H1 (cell line): Measurements from ENCODE around the gene PLSCR1. TPM values are rescaled to one million over a fixed set of nuclear protein-coding genes. Genes with fewer than 3 reads are reported as not detected.

ENCODE experiments used
- CTCF ChIA-PET: fragments of 300-600 bp; sonication (Branson Sonifier 250); formaldehyde crosslinking; loops from one replicate; lab custom pipeline; 2021; ENCODE audit not compliant: partially characterized antibody; lab: Charles Lee
- POLR2A ChIA-PET: fragments of 300-600 bp; sonication (Branson Sonifier 250); formaldehyde crosslinking; loops from one replicate; lab custom pipeline; 2021; ENCODE audit warnings: inconsistent platforms; ENCODE audit not compliant: partially characterized antibody; lab: Charles Lee
- DNase-seq, 2 experiments: peaks; one replicate each; pipeline versions ENCODE4 v3.0.0 to v3.0.0-alpha.2; 2010 to 2022; ENCODE audit warnings: low spot score in 2 of 2, low read depth in 1 of 2, mixed read lengths in 1 of 2
- FAIRE-seq: peaks from 2 replicates; lab custom pipeline; 2011; peaks lifted over from hg19 to GRCh38; lab: Jason Lieb, UNC
- H2AFZ ChIP-seq: 2 replicates; pipeline ENCODE4 v1.8.1; 2012; ENCODE audit warnings: low read length, inconsistent platforms
- H2AK5ac ChIP-seq: 2 replicates; pipeline ENCODE4 v1.6.1; 2013; ENCODE audit warnings: low read depth, low read length
- H2BK120ac ChIP-seq: replicated peaks from 2 replicates; pipeline ENCODE3; 2013; ENCODE audit warnings: low read depth, low read length, inconsistent platforms
- H2BK12ac ChIP-seq: 2 replicates; pipeline ENCODE4 v1.6.1; 2013; ENCODE audit warnings: low read depth, low read length
- H2BK15ac ChIP-seq: 2 replicates; pipeline ENCODE4 v1.6.1; 2013; ENCODE audit warnings: low read length
- H2BK20ac ChIP-seq: 2 replicates; pipeline ENCODE4 v1.6.1; 2013; ENCODE audit warnings: low read length
- H2BK5ac ChIP-seq: 2 replicates; pipeline ENCODE4 v1.6.1; 2013; ENCODE audit warnings: low read depth, low read length
- H3K14ac ChIP-seq: 2 replicates; pipeline ENCODE4 v1.6.1; 2013; ENCODE audit warnings: inconsistent platforms; ENCODE audit not compliant: insufficient read length
- H3K18ac ChIP-seq: 2 replicates; pipeline ENCODE4 v1.6.1; 2013; ENCODE audit warnings: low read length; ENCODE audit errors: extremely low read depth
- H3K23ac ChIP-seq: 2 replicates; pipeline ENCODE4 v1.6.1; 2013; ENCODE audit warnings: inconsistent platforms; ENCODE audit not compliant: insufficient read length
- H3K23me2 ChIP-seq: 2 replicates; pipeline ENCODE4 v1.6.1; 2013; ENCODE audit warnings: low read depth, low read length
- H3K27ac ChIP-seq: 2 replicates; pipeline ENCODE4 v1.6.1; 2011; ENCODE audit warnings: low read depth, low read length, inconsistent platforms
- H3K27me3 ChIP-seq, 4 experiments: replicated peaks in 1 of 4; 1 replicate in 1 of 4; 2 replicates in 3 of 4; pipeline versions ENCODE4 v1.6.1 to v1.8.1; 2011 to 2013; ENCODE audit warnings: low read length in 3 of 4, mild to moderate bottlenecking in 3 of 4, inconsistent platforms in 2 of 4, mixed read lengths in 2 of 4, moderate library complexity in 1 of 4; ENCODE audit not compliant: control insufficient read depth in 3 of 4, insufficient read depth in 3 of 4; ENCODE audit errors: extremely low read depth in 1 of 4
- H3K36me3 ChIP-seq, 4 experiments: 2 replicates each; pipeline versions ENCODE4 v1.6.1 to v1.8.1; 2011 to 2013; ENCODE audit warnings: mild to moderate bottlenecking in 4 of 4, low read length in 3 of 4, moderate library complexity in 2 of 4, control low read depth in 1 of 4, inconsistent platforms in 1 of 4; ENCODE audit not compliant: insufficient read depth in 4 of 4, control insufficient read depth in 2 of 4
- H3K4ac ChIP-seq: replicated peaks from 2 replicates; pipeline ENCODE3; 2013; ENCODE audit warnings: low read length, low read depth, mixed read lengths, inconsistent platforms; ENCODE audit not compliant: insufficient read length
- H3K4me1 ChIP-seq, 4 experiments: replicated peaks in 1 of 4; 1 replicate in 1 of 4; 2 replicates in 3 of 4; pipeline versions ENCODE4 v1.6.1 to v1.8.1; 2011 to 2013; ENCODE audit warnings: low read length in 3 of 4, inconsistent platforms in 2 of 4, mixed read lengths in 1 of 4; ENCODE audit not compliant: insufficient read depth in 4 of 4, control insufficient read depth in 3 of 4
- H3K4me2 ChIP-seq, 2 experiments: 2 replicates each; pipeline versions ENCODE4 v1.6.1 to v1.8.1; 2011 to 2013; ENCODE audit warnings: low read depth in 2 of 2, low read length in 2 of 2, control low read depth in 1 of 2, inconsistent platforms in 1 of 2, mild to moderate bottlenecking in 1 of 2; ENCODE audit not compliant: insufficient read depth in 1 of 2
- H3K4me3 ChIP-seq, 4 experiments: fragments of 200-600, 300-600 bp in 1 of 4; sonication (generic), shearing (Covaris generic), sonication (Bioruptor Twin) in 1 of 4; 2 replicates each; pipeline versions ENCODE4 v1.5.1 to v1.8.1; 2011 to 2016; ENCODE audit warnings: low read length in 4 of 4, low read depth in 3 of 4, control low read depth in 2 of 4, inconsistent platforms in 2 of 4, mild to moderate bottlenecking in 2 of 4, mixed read lengths in 1 of 4, moderate library complexity in 1 of 4; ENCODE audit not compliant: insufficient read depth in 2 of 4; ENCODE audit errors: extremely low read depth in 1 of 4
- H3K56ac ChIP-seq: replicated peaks from 2 replicates; pipeline ENCODE3; 2013; ENCODE audit warnings: low read depth, mild to moderate bottlenecking, mixed read lengths, low read length, inconsistent platforms; ENCODE audit not compliant: insufficient read length
- H3K79me1 ChIP-seq: 2 replicates; pipeline ENCODE4 v1.6.1; 2013; ENCODE audit warnings: low read depth, low read length, control low read depth
- H3K79me2 ChIP-seq, 2 experiments: 2 replicates each; pipeline versions ENCODE4 v1.6.1 to v1.8.1; 2012 to 2013; ENCODE audit warnings: low read length in 2 of 2, mild to moderate bottlenecking in 2 of 2, inconsistent platforms in 1 of 2; ENCODE audit not compliant: insufficient read depth in 2 of 2, control insufficient read depth in 1 of 2
- H3K9ac ChIP-seq, 4 experiments: replicated peaks in 1 of 4; 1 replicate in 1 of 4; 2 replicates in 3 of 4; pipeline versions ENCODE4 v1.6.1 to v1.8.1; 2011 to 2013; ENCODE audit warnings: low read depth in 3 of 4, low read length in 3 of 4, control low read depth in 2 of 4, mild to moderate bottlenecking in 2 of 4, moderate library complexity in 2 of 4, inconsistent platforms in 1 of 4; ENCODE audit errors: extremely low read depth in 1 of 4
- H3K9me3 ChIP-seq, 2 experiments: 2 replicates each; pipeline versions ENCODE4 v1.6.1 to v1.8.1; 2012 to 2013; ENCODE audit warnings: mild to moderate bottlenecking in 2 of 2, moderate library complexity in 2 of 2, control low read depth in 1 of 2, inconsistent platforms in 1 of 2, low read depth in 1 of 2, low read length in 1 of 2, mixed read lengths in 1 of 2; ENCODE audit not compliant: insufficient read depth in 2 of 2
- H4K20me1 ChIP-seq, 2 experiments: replicated peaks in 1 of 2; 2 replicates each; pipeline versions ENCODE3 to v1.8.1; 2011 to 2013; ENCODE audit warnings: inconsistent platforms in 2 of 2, low read length in 2 of 2, mild to moderate bottlenecking in 1 of 2; ENCODE audit not compliant: insufficient read depth in 2 of 2, control insufficient read depth in 1 of 2
- H4K5ac ChIP-seq: 2 replicates; pipeline ENCODE4 v1.6.1; 2013; ENCODE audit warnings: low read length, low read depth, mixed read lengths, inconsistent platforms; ENCODE audit not compliant: insufficient read length
- H4K8ac ChIP-seq: 2 replicates; pipeline ENCODE4 v1.8.0; 2013; ENCODE audit warnings: mild to moderate bottlenecking, moderate library complexity, low read length, inconsistent platforms; ENCODE audit not compliant: insufficient read depth; ENCODE audit errors: extremely low read depth
- H4K91ac ChIP-seq: replicated peaks from 2 replicates; pipeline ENCODE3; 2013; ENCODE audit warnings: low read length, mixed read lengths, inconsistent platforms; ENCODE audit not compliant: insufficient read length
- ASH2L ChIP-seq: fragments of 200-600, 300-600 bp; sonication (generic); IDR thresholded peaks from one replicate; pipeline ENCODE4 v1.7.1; 2017; ENCODE audit warnings: low read length
- BACH1 ChIP-seq: IDR thresholded peaks from 2 replicates; pipeline ENCODE4 v1.6.1; 2012; ENCODE audit warnings: low read length, improper control_type of control experiment
- CHD2 ChIP-seq: IDR thresholded peaks from 2 replicates; pipeline ENCODE4 v1.6.1; 2012; ENCODE audit warnings: low read length, improper control_type of control experiment
- EZH2 ChIP-seq: fragments of 200-600 bp; sonication (generic); IDR thresholded peaks from 2 replicates; pipeline ENCODE4 v1.7.1; 2012; ENCODE audit warnings: low read depth, mild to moderate bottlenecking, moderate library complexity, low read length, inconsistent platforms; ENCODE audit not compliant: severe bottlenecking
- KDM1A ChIP-seq: fragments of 200-600, 300-600 bp; sonication (generic); IDR thresholded peaks from 2 replicates; pipeline ENCODE4 v1.7.1; 2016; ENCODE audit warnings: mild to moderate bottlenecking, low read length, borderline replicate concordance
- RFX5 ChIP-seq: IDR thresholded peaks from 2 replicates; pipeline ENCODE4 v1.6.1; 2011; ENCODE audit warnings: low read depth, low read length, improper control_type of control experiment, borderline replicate concordance
- TCF12 ChIP-seq: IDR thresholded peaks from 2 replicates; pipeline ENCODE4 v1.6.1; 2011; ENCODE audit warnings: low read depth, mild to moderate bottlenecking, low read length
- TEAD4 ChIP-seq: IDR thresholded peaks from 2 replicates; pipeline ENCODE4 v1.6.1; 2012; ENCODE audit warnings: low read depth, low read length, inconsistent platforms, mixed read lengths
- WGBS, 2 experiments: shearing (Covaris generic) in 1 of 2; methylation state at CpG; one replicate each; pipeline versions ENCODE4 v1.1.6 to v1.1.7; 2013 to 2015; ENCODE audit warnings: low lambda C conversion rate in 2 of 2, mixed read lengths in 2 of 2, inconsistent platforms in 1 of 2, low coverage in 1 of 2, missing lambda C conversion rate in 1 of 2; ENCODE audit not compliant: insufficient replicate concordance in 2 of 2, insufficient coverage in 1 of 2, insufficient read length in 1 of 2; ENCODE audit errors: extremely low coverage in 1 of 2, missing lambda C conversion rate in 1 of 2; 5-methylcytosine and 5-hydroxymethylcytosine counted together
- polyA plus RNA-seq, 7 experiments: library from polyadenylated mRNA; depleted of rRNA in 3 of 7; stranded (reverse) in 5 of 7; unstranded in 2 of 7; fragments of >200 nt in 5 of 7; fragments of 200-250 nt in 2 of 7; gene quantifications; 1 replicate in 5 of 7; 2 replicates in 1 of 7; 4 replicates in 1 of 7; pipeline versions ENCODE4 v1.2.1 to v1.2.3, GENCODE V29; 2011 to 2013; ENCODE audit warnings: missing spikeins in 2 of 7, mixed read lengths in 2 of 7
- total RNA-seq: library from RNA; stranded (reverse); fragmentation: NEBNext Ultra II Directional; extraction: Animal tissue kit (Norgen Biotek cat#: 25700); gene quantifications from 2 replicates; pipeline ENCODE4 v1.2.1, GENCODE V29; 2021

The PLSCR1 gene
- total and polyA plus RNA-seq, 2 of the 8 experiments (the other 6 are each of a cell fraction or from before 2014, with no cell fraction given): 32.2 to 48.5 TPM

- Histone ChIP-seq H3K79me1 (no peaks in the 10 kb centered on the region), H3K4me1 (no peaks in the 10 kb centered on the region), H3K4me3 (no peak overlapping the region), H2BK20ac (no peak overlapping the region), H3K27ac (no peak overlapping the region), H3K4me2 (no peak overlapping the region), H3K4ac (no peak overlapping the region), H4K91ac (no peak overlapping the region), H2BK15ac (no peak overlapping the region), H3K23me2 (no peaks in the 10 kb centered on the region), H3K79me2 (no peaks in the 10 kb centered on the region), H3K56ac (no peak overlapping the region), H2AFZ (no peak overlapping the region), H3K18ac (no peak overlapping the region), H3K27me3 (no peaks in the 10 kb centered on the region), H3K36me3 (no peaks in the 10 kb centered on the region), H3K23ac (no peak overlapping the region), H3K14ac (no peak overlapping the region), H4K8ac (no peak overlapping the region), H4K20me1 (no peaks in the 10 kb centered on the region), H2AK5ac (no peak overlapping the region), H2BK5ac (no peak overlapping the region), H2BK12ac (no peak overlapping the region), H3K9me3 (no peaks in the 10 kb centered on the region)
- ChIA-PET CTCF (interaction anchor here (0.7 to 3.1 kb wide), 13 partner anchors 9 to 403 kb away, joined by 3 to 28 read pairs (median 5); no protein-coding TSS in a partner anchor), POLR2A (no interaction called here)
- WGBS, 2 experiments: 78% methylated on average over 2 of the region's 2 CpGs; no CpG with 5 or more reads in 1 of the 2 experiments
- no peak for FAIRE-seq
- TF ChIP-seq TEAD4: no peak
- TF ChIP-seq EZH2: no peak
- TF ChIP-seq ASH2L: no peak
- no peak for TF ChIP-seq CHD2
- no peak for TF ChIP-seq TCF12
- TF ChIP-seq BACH1: no peak
- no peak for TF ChIP-seq KDM1A
- no peak for TF ChIP-seq RFX5
- TF ChIP-seq, all 59 proteins: peak for 0
- no peak for DNase-seq
- Histone ChIP-seq H2BK120ac (no peak overlapping the region), H4K5ac (no peak overlapping the region), H3K9ac (no peak overlapping the region)
Measured at GRCh38 chr3:146590521-146590920, 46.1 kb upstream of the PLSCR1 start.
